IMR-90 (cell line): ENCODE data around the gene TOR4A.

Experiments
- BHLHE40 ChIP-seq: fragments of 150-350 bp; IDR thresholded peaks from 2 replicates; pipeline ENCODE4 v1.6.1; 2016; ENCODE audit warnings: mild to moderate bottlenecking, low read depth, low read length
- MXI1 ChIP-seq: IDR thresholded peaks from 2 replicates; pipeline ENCODE4 v1.6.1; 2012; ENCODE audit warnings: low read depth, mild to moderate bottlenecking, low read length, moderate library complexity, borderline replicate concordance
- NFE2L2 ChIP-seq: fragments of 150-350 bp; IDR thresholded peaks from 2 replicates; pipeline ENCODE4 v1.6.1; 2016; ENCODE audit warnings: low read depth, mild to moderate bottlenecking, low read length
- RAD21 ChIP-seq: IDR thresholded peaks from 2 replicates; pipeline ENCODE4 v1.6.1; 2012; ENCODE audit warnings: low read length, improper control_type of control experiment
- TF ChIP-seq, protein P1 (sequence below): conservative IDR thresholded peaks from 2 replicates; pipeline ENCODE4 v1.5.1; 2012; ENCODE audit warnings: mild to moderate bottlenecking, low read depth, low read length, improper control_type of control experiment

DNA sequence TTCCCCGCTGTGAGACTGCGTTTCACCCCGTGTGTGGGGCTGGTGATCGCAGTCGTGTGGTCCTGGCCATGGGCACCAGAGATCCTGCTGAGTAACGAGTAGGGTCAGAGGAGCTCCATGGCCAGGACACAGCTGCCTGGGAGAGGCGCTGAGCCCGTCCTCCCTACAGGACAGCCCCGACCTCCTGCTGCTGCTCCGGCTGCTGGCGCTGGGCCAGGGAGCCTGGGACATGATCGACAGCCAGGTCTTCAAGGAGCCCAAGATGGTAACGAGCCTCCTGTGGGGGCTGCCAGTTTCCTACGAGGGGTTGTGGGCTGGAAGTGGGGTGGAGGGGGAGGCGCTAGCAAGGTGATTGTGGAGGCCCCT is 11.4 kb upstream of the TOR4A start:
- TF ChIP-seq RAD21 (no peak), BHLHE40 (no peak), MXI1 (no peak), NFE2L2 (no peak)
- TF ChIP-seq, protein P1, sequence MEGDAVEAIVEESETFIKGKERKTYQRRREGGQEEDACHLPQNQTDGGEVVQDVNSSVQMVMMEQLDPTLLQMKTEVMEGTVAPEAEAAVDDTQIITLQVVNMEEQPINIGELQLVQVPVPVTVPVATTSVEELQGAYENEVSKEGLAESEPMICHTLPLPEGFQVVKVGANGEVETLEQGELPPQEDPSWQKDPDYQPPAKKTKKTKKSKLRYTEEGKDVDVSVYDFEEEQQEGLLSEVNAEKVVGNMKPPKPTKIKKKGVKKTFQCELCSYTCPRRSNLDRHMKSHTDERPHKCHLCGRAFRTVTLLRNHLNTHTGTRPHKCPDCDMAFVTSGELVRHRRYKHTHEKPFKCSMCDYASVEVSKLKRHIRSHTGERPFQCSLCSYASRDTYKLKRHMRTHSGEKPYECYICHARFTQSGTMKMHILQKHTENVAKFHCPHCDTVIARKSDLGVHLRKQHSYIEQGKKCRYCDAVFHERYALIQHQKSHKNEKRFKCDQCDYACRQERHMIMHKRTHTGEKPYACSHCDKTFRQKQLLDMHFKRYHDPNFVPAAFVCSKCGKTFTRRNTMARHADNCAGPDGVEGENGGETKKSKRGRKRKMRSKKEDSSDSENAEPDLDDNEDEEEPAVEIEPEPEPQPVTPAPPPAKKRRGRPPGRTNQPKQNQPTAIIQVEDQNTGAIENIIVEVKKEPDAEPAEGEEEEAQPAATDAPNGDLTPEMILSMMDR = no peak
